HT1080 (cell line): Measurements from ENCODE around the gene RAI1. TPM values are rescaled to one million over a fixed set of nuclear protein-coding genes. Genes with fewer than 3 reads are reported as not detected.
"Not testable (repeated sequence)": the region's sequence is repeated elsewhere in the genome, so short reads cannot be mapped to it uniquely, and the experiment has no call there.

Experiments used
- DNase-seq: peaks from one replicate; pipeline ENCODE4 v3.0.0-alpha.2; 2015; ENCODE audit warnings: low read depth
- total RNA-seq: library from RNA; depleted of rRNA; stranded (reverse); fragments of >200 nt; shearing (Covaris generic); gene quantifications from 2 replicates; pipeline ENCODE4 v1.2.3, GENCODE V29; 2014

The RAI1 gene
- total RNA-seq, 1 experiment from 2014 or later = 9.5 TPM

- DNase-seq = no peak
Measured at GRCh38 chr17:17795946-17796786, 114.9 kb downstream of the RAI1 start.

GRCh38 chr17:17796787-17797061 is 115.5 kb downstream of the RAI1 start:
- no peak for DNase-seq

GRCh38 chr17:17797119-17797809 is 116.0 kb downstream of the RAI1 start:
- DNase-seq = no peak

GRCh38 chr17:17798010-17798556 is 116.8 kb downstream of the RAI1 start:
- DNase-seq = no peak

- no peak for DNase-seq
Measured at GRCh38 chr17:17798573-17799255, 117.5 kb downstream of the RAI1 start.

GRCh38 chr17:17800504-17801021 is 119.3 kb downstream of the RAI1 start:
- DNase-seq = no peak

- DNase-seq = no peak
Measured at GRCh38 chr17:17801800-17802481, 120.7 kb downstream of the RAI1 start.

- DNase-seq = no peak
Measured at GRCh38 chr17:17804007-17804406, 122.7 kb downstream of the RAI1 start.

- DNase-seq = no peak
Measured at GRCh38 chr17:17805575-17805974, 124.3 kb downstream of the RAI1 start.

GRCh38 chr17:17806035-17806434 is 124.8 kb downstream of the RAI1 start:
- no peak for DNase-seq

- no peak for DNase-seq
Measured at GRCh38 chr17:17806611-17807274, 125.5 kb downstream of the RAI1 start.

GRCh38 chr17:17807440-17807839 is 126.2 kb downstream of the RAI1 start:
- DNase-seq = no peak

GRCh38 chr17:17808200-17808599 is 126.9 kb downstream of the RAI1 start:
- not testable (repeated sequence) for DNase-seq

GRCh38 chr17:17808706-17809432 is 127.6 kb downstream of the RAI1 start:
- no peak for DNase-seq

- DNase-seq = no peak
Measured at GRCh38 chr17:17809531-17810083, 128.3 kb downstream of the RAI1 start.

GRCh38 chr17:17810084-17810894 is 129.0 kb downstream of the RAI1 start:
- DNase-seq = no peak

GRCh38 chr17:17810895-17811248 is 129.6 kb downstream of the RAI1 start:
- DNase-seq = no peak

GRCh38 chr17:17811381-17812210 is 130.3 kb downstream of the RAI1 start:
- DNase-seq = no peak
